ENCODE data around the gene HNRNPL.

HNRNPL gene

GRCh38 chr19:38845374-38846024, 4.3 kb downstream of the HNRNPL start:
- no peak for TF ChIP-seq TAF1 (IDR thresholded peaks at IDR 0.05; ENCODE audit: low read depth, low read length)
- TF ChIP-seq POLR2A (IDR thresholded peaks at IDR 0.05; ENCODE audit: low read depth, low read length), result peak; percentile 34; the same call in 1 of the 2 replicates
- peak; percentile 37; the same call in 1 of the 2 replicates for TF ChIP-seq POLR2AphosphoS5 (IDR thresholded peaks at IDR 0.05; ENCODE audit: low read depth, low read length)
- no peak for TF ChIP-seq PAX5 (IDR thresholded peaks at IDR 0.05; ENCODE audit: insufficient read depth, low read length, severe bottlenecking)
- FAIRE-seq (no peak), DNase-seq (ENCODE audit: insufficient read length, low spot score) (no peak)

GRCh38 chr19:38844093-38844686, 5.6 kb downstream of the HNRNPL start:
- no peak for FAIRE-seq
- peak; percentile 62; the same call in 1 of the 2 replicates for TF ChIP-seq POLR2AphosphoS5 (IDR thresholded peaks at IDR 0.05; ENCODE audit: low read depth, low read length)
- no peak for TF ChIP-seq SPI1 (IDR thresholded peaks at IDR 0.05; ENCODE audit: low read depth, low read length)
- no peak for TF ChIP-seq TAF1 (IDR thresholded peaks at IDR 0.05; ENCODE audit: low read depth, low read length)
- peak; percentile 65; the same call in 1 of the 2 replicates for TF ChIP-seq POLR2A (IDR thresholded peaks at IDR 0.05; ENCODE audit: low read depth, low read length)
- TF ChIP-seq PAX5 (IDR thresholded peaks at IDR 0.05; ENCODE audit: insufficient read depth, low read length, severe bottlenecking), result no peak
- no peak for TF ChIP-seq POU2F2 (IDR thresholded peaks at IDR 0.05; ENCODE audit: low read depth, low read length)
- DNase-seq (ENCODE audit: insufficient read length, low spot score), result no peak

- TF ChIP-seq POU2F2 (IDR thresholded peaks at IDR 0.05; ENCODE audit: low read depth, low read length) (no peak; the same call in none of the 2 replicates), PAX5 (IDR thresholded peaks at IDR 0.05; ENCODE audit: insufficient read depth, low read length, severe bottlenecking) (no peak), POLR2AphosphoS5 (IDR thresholded peaks at IDR 0.05; ENCODE audit: low read depth, low read length) (no peak; the same call in 1 of the 2 replicates), POLR2A (IDR thresholded peaks at IDR 0.05; ENCODE audit: low read depth, low read length) (no peak; the same call in 1 of the 2 replicates), TAF1 (IDR thresholded peaks at IDR 0.05; ENCODE audit: low read depth, low read length) (no peak), SPI1 (IDR thresholded peaks at IDR 0.05; ENCODE audit: low read depth, low read length) (no peak)
- FAIRE-seq, result no peak
- no peak for DNase-seq (ENCODE audit: insufficient read length, low spot score)
Observed at GRCh38 chr19:38843175-38843758, 6.5 kb downstream of the HNRNPL start.

- FAIRE-seq (no peak), DNase-seq (ENCODE audit: insufficient read length, low spot score) (no peak)
- TF ChIP-seq TAF1 (IDR thresholded peaks at IDR 0.05; ENCODE audit: low read depth, low read length) (no peak), SPI1 (IDR thresholded peaks at IDR 0.05; ENCODE audit: low read depth, low read length) (no peak), POLR2A (IDR thresholded peaks at IDR 0.05; ENCODE audit: low read depth, low read length) (0 out of 2 replicates have a peak, but pooled peaks have one; percentile 12)
Observed at GRCh38 chr19:38842439-38843174, 7.2 kb downstream of the HNRNPL start.

GRCh38 chr19:38841787-38842438, 7.9 kb downstream of the HNRNPL start:
- TF ChIP-seq TAF1 (IDR thresholded peaks at IDR 0.05; ENCODE audit: low read depth, low read length), result no peak
- peak; percentile 64 for TF ChIP-seq POLR2AphosphoS5 (IDR thresholded peaks at IDR 0.05; ENCODE audit: low read depth, low read length)
- no peak for TF ChIP-seq PAX5 (IDR thresholded peaks at IDR 0.05; ENCODE audit: insufficient read depth, low read length, severe bottlenecking)
- TF ChIP-seq SPI1 (IDR thresholded peaks at IDR 0.05; ENCODE audit: low read depth, low read length), result no peak
- DNase-seq (ENCODE audit: insufficient read length, low spot score) (no peak), FAIRE-seq (no peak)

GRCh38 chr19:38841180-38841766, 8.5 kb downstream of the HNRNPL start:
- TF ChIP-seq POLR2AphosphoS5 (IDR thresholded peaks at IDR 0.05; ENCODE audit: low read depth, low read length), result peak; percentile 62
- TF ChIP-seq POLR2A (IDR thresholded peaks at IDR 0.05; ENCODE audit: low read depth, low read length), result peak; percentile 8
- TF ChIP-seq PAX5 (IDR thresholded peaks at IDR 0.05; ENCODE audit: insufficient read depth, low read length, severe bottlenecking), result no peak
- no peak for TF ChIP-seq POU2F2 (IDR thresholded peaks at IDR 0.05; ENCODE audit: low read depth, low read length)
- DNase-seq (ENCODE audit: insufficient read length, low spot score), result no peak
- no peak for FAIRE-seq

GRCh38 chr19:38840583-38840968, 9.2 kb downstream of the HNRNPL start:
- FAIRE-seq, result no peak

GRCh38 chr19:38839816-38840582, 9.8 kb downstream of the HNRNPL start:
- FAIRE-seq (no peak), DNase-seq (ENCODE audit: insufficient read length, low spot score) (no peak)
- TF ChIP-seq POLR2AphosphoS5 (IDR thresholded peaks at IDR 0.05; ENCODE audit: low read depth, low read length), result no peak
- TF ChIP-seq POU2F2 (IDR thresholded peaks at IDR 0.05; ENCODE audit: low read depth, low read length), result no peak
- no peak; the same call in 1 of the 2 replicates for TF ChIP-seq POLR2A (IDR thresholded peaks at IDR 0.05; ENCODE audit: low read depth, low read length)
- TF ChIP-seq SPI1 (IDR thresholded peaks at IDR 0.05; ENCODE audit: low read depth, low read length), result no peak
- no peak for TF ChIP-seq TAF1 (IDR thresholded peaks at IDR 0.05; ENCODE audit: low read depth, low read length)
- TF ChIP-seq PAX5 (IDR thresholded peaks at IDR 0.05; ENCODE audit: insufficient read depth, low read length, severe bottlenecking), result no peak

More at GRCh38 chr19:38840583-38840968, 9.2 kb downstream of the HNRNPL start:
- TF ChIP-seq POU2F2 (IDR thresholded peaks at IDR 0.05; ENCODE audit: low read depth, low read length) (no peak), POLR2A (IDR thresholded peaks at IDR 0.05; ENCODE audit: low read depth, low read length) (peak; percentile 14), POLR2AphosphoS5 (IDR thresholded peaks at IDR 0.05; ENCODE audit: low read depth, low read length) (peak; percentile 38; the same call in 1 of the 2 replicates)
- DNase-seq (ENCODE audit: insufficient read length, low spot score), result no peak

All from GM12891 (cell line).